A549 (cell line): Measurements from ENCODE around the gene CDK5RAP2. TPM values are rescaled to one million over a fixed set of nuclear protein-coding genes. Genes with fewer than 3 reads are reported as not detected.

Experiments used
- ATAC-seq, 2 experiments: fragments of 200-7000 bp in 1 of 2; fragments of >200 bp in 1 of 2; cut with Nextera tagmentation in 1 of 2; cut with Tn5 transposase in 1 of 2; 3 replicates each; pipeline versions ENCODE4 v1.8.0 to v1.9.1; 2018 to 2020; ENCODE audit warnings: mild to moderate bottlenecking in 1 of 2, moderate library complexity in 1 of 2
- CTCF ChIA-PET: fragments of 300-600 bp; sonication (Branson Sonifier 250); formaldehyde crosslinking; extraction: SDS; loops from one replicate; lab custom pipeline; 2021; ENCODE audit warnings: antibody characterized with exemption, inconsistent platforms; lab: Yijun Ruan, JAX
- POLR2A ChIA-PET: fragments of 350-600 bp; formaldehyde crosslinking; extraction: SDS; loops from one replicate; lab custom pipeline; 2021; ENCODE audit warnings: antibody characterized with exemption, inconsistent platforms; lab: Yijun Ruan, JAX
- DNase-seq, 2 experiments: peaks; one replicate each; pipeline versions ENCODE4 v3.0.0 to v3.0.0-alpha.2; 2011 to 2016; ENCODE audit warnings: low read depth in 1 of 2, low spot score in 1 of 2
- FAIRE-seq: peaks from 2 replicates; lab custom pipeline; 2011; peaks lifted over from hg19 to GRCh38; lab: Jason Lieb, UNC
- H3K27ac ChIP-seq, 2 experiments: fragments of >200 bp; sonication (Bioruptor Twin); formaldehyde crosslinking; 3 replicates each; pipeline ENCODE4 v1.5.1; 2016 to 2017
- H3K4me1 ChIP-seq: fragments of >200 bp; sonication (Bioruptor Twin); formaldehyde crosslinking; 3 replicates; pipeline ENCODE4 v1.6.1; 2016
- H3K4me2 ChIP-seq: fragments of >200 bp; sonication (Bioruptor Twin); formaldehyde crosslinking; 3 replicates; pipeline ENCODE4 v1.6.1; 2016
- H3K4me3 ChIP-seq: fragments of >200 bp; sonication (Bioruptor Twin); formaldehyde crosslinking; 3 replicates; pipeline ENCODE4 v1.5.1; 2016
- H3K9me3 ChIP-seq: fragments of >200 bp; sonication (Bioruptor Twin); formaldehyde crosslinking; 3 replicates; pipeline ENCODE4 v1.6.1; 2016
- CBX8 ChIP-seq: fragments of 200-600 bp; sonication (generic); IDR thresholded peaks from 2 replicates; pipeline ENCODE4 v1.6.1; 2016
- EHMT2 ChIP-seq: fragments of 200-600 bp; sonication (generic); IDR thresholded peaks from 2 replicates; pipeline ENCODE4 v1.6.1; 2016; ENCODE audit warnings: antibody characterized with exemption, low read depth, mild to moderate bottlenecking, moderate library complexity
- EP300 ChIP-seq, 2 experiments: fragments of >200 bp; sonication (Bioruptor Twin); formaldehyde crosslinking; IDR thresholded peaks; 2 replicates in 1 of 2; 3 replicates in 1 of 2; pipeline ENCODE4 v1.6.1; 2016 to 2017
- FOXS1 ChIP-seq: fragments of 250-450 bp; sonication (Bioruptor Pico); IDR thresholded peaks from 2 replicates; pipeline ENCODE4 v1.5.0; 2020; ENCODE audit warnings: mild to moderate bottlenecking, moderate library complexity
- HDAC2 ChIP-seq: fragments of 200-600 bp; sonication (generic); IDR thresholded peaks from 2 replicates; pipeline ENCODE4 v1.6.1; 2016
- HEYL ChIP-seq: fragments of 250-450 bp; sonication (Bioruptor Pico); IDR thresholded peaks from 2 replicates; pipeline ENCODE4 v1.8.0; 2021; ENCODE audit warnings: mild to moderate bottlenecking, moderate library complexity
- HOXB5 ChIP-seq: fragments of 250-450 bp; sonication (Bioruptor Pico); IDR thresholded peaks from 2 replicates; pipeline ENCODE4 v1.5.0; 2020; ENCODE audit warnings: mild to moderate bottlenecking, moderate library complexity
- JUN ChIP-seq, 2 experiments: fragments of >200 bp; sonication (Bioruptor Twin); formaldehyde crosslinking; IDR thresholded peaks; 2 replicates in 1 of 2; 3 replicates in 1 of 2; pipeline ENCODE4 v1.6.1; 2016 to 2017
- MAFK ChIP-seq: fragments of 450-650 bp; IDR thresholded peaks from 2 replicates; pipeline ENCODE4 v1.6.1; 2014; ENCODE audit not compliant: partially characterized antibody
- MAZ ChIP-seq: fragments of 150-350 bp; IDR thresholded peaks from 2 replicates; pipeline ENCODE4 v1.6.1; 2014; ENCODE audit warnings: antibody characterized with exemption, low read depth, low read length, borderline replicate concordance
- PHF8 ChIP-seq: fragments of 200-600 bp; sonication (generic); IDR thresholded peaks from 2 replicates; pipeline ENCODE4 v1.6.1; 2016; ENCODE audit warnings: low read depth, mild to moderate bottlenecking, antibody characterized with exemption, moderate library complexity, borderline replicate concordance
- POLR2A ChIP-seq: IDR thresholded peaks from 2 replicates; pipeline ENCODE4 v1.6.1; 2012; ENCODE audit warnings: mild to moderate bottlenecking, low read length
- RAD21 ChIP-seq, 2 experiments: fragments of >200 bp in 1 of 2; sonication (Bioruptor Twin) in 1 of 2; formaldehyde crosslinking in 1 of 2; IDR thresholded peaks in 1 of 2; conservative IDR thresholded peaks in 1 of 2; 2 replicates in 1 of 2; 3 replicates in 1 of 2; pipeline ENCODE4 v1.6.1; 2012 to 2018; ENCODE audit warnings: inconsistent platforms in 1 of 2
- RARB ChIP-seq: fragments of 250-450 bp; sonication (Bioruptor Pico); IDR thresholded peaks from 2 replicates; pipeline ENCODE4 v1.8.0; 2021; ENCODE audit warnings: mild to moderate bottlenecking, moderate library complexity
- TP53 ChIP-seq: fragments of 250-450 bp; sonication (Bioruptor Pico); IDR thresholded peaks from 2 replicates; pipeline ENCODE4 v1.5.0; 2021; ENCODE audit warnings: mild to moderate bottlenecking, moderate library complexity
- WGBS: methylation state at CpG from one replicate; pipeline ENCODE4 v1.1.6; 2017; ENCODE audit errors: missing lambda C conversion rate; 5-methylcytosine and 5-hydroxymethylcytosine counted together
- polyA plus RNA-seq, 4 experiments: library from polyadenylated mRNA; depleted of rRNA in 3 of 4; stranded (reverse); fragments of >200 nt; fragmentation: RNase III in 1 of 4; extraction: RNeasy Plus Mini Kit Qiagen cat#74134 plus additional on column Dnase treatment in 1 of 4; gene quantifications; 2 replicates in 3 of 4; 3 replicates in 1 of 4; pipeline ENCODE4 v1.2.3, GENCODE V29; 2011 to 2017
- TF ChIP-seq, protein P1 (sequence below): fragments of 250-450 bp; sonication (Bioruptor Pico); IDR thresholded peaks from 2 replicates; pipeline ENCODE4 v1.5.0; 2021; ENCODE audit warnings: mild to moderate bottlenecking, moderate library complexity, borderline replicate concordance
- TF ChIP-seq, protein P2 (sequence below): IDR thresholded peaks from 2 replicates; pipeline ENCODE4 v1.6.1; 2012; ENCODE audit warnings: low read depth, borderline replicate concordance
- TF ChIP-seq, protein P3 (sequence below): IDR thresholded peaks from 2 replicates; pipeline ENCODE4 v1.6.1; 2012
- TF ChIP-seq, protein P4 (sequence below): fragments of 150-350 bp; IDR thresholded peaks from 2 replicates; pipeline ENCODE4 v1.6.1; 2014; ENCODE audit warnings: low read depth, mild to moderate bottlenecking, low read length

Gene CDK5RAP2
- polyA plus RNA-seq, 2 of the 4 experiments (the other 2 are of a cell fraction): 29.1 to 44.6 TPM

DNA sequence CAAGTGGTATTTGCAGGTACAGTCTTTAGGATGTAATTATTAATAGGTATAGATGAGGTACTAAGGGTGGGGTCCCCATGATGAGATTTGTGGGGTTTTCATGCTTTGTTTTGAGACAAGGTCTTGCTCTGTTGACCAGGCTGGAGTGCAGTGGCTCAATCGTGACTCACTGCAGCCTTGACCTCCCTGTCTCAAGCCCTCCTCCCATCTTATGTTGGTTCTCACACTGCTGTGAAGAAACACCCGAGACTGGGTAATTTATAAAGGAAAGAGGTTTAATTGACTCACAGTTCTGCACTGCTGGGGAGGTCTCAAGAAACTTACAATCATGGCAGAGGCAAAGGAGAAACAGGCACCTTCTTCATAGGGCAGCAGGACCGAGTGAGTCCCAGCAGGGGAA, 217.5 kb downstream of the CDK5RAP2 start:
- WGBS: 34% methylated on average over 3 of the region's 3 CpGs
- Histone ChIP-seq H3K4me2 (no peak overlapping the region), H3K4me3 (no peak overlapping the region), H3K27ac (no peak overlapping the region; a peak in 1 of 6 replicates), H3K4me1 (peaks cover 13% of the 10 kb centered on the region; the same call in 2 of the 3 replicates), H3K9me3 (no peaks in the 10 kb centered on the region)
- FAIRE-seq (no peak), DNase-seq (no peak), ATAC-seq (no peak)
- TF ChIP-seq JUN (IDR thresholded peaks at IDR 0.05): no peak
- no peak for TF ChIP-seq HEYL (CRISPR knock-in tag)
- TF ChIP-seq, protein P1, sequence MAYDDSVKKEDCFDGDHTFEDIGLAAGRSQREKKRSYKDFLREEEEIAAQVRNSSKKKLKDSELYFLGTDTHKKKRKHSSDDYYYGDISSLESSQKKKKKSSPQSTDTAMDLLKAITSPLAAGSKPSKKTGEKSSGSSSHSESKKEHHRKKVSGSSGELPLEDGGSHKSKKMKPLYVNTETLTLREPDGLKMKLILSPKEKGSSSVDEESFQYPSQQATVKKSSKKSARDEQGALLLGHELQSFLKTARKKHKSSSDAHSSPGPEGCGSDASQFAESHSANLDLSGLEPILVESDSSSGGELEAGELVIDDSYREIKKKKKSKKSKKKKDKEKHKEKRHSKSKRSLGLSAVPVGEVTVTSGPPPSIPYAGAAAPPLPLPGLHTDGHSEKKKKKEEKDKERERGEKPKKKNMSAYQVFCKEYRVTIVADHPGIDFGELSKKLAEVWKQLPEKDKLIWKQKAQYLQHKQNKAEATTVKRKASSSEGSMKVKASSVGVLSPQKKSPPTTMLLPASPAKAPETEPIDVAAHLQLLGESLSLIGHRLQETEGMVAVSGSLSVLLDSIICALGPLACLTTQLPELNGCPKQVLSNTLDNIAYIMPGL (CRISPR knock-in tag): no peak
- no peak for TF ChIP-seq MAFK
- TF ChIP-seq HOXB5 (CRISPR knock-in tag): no peak
- TF ChIP-seq MAZ: no peak
- TF ChIP-seq PHF8: no peak
- no peak for TF ChIP-seq EP300 (IDR thresholded peaks at IDR 0.05)
- TF ChIP-seq HDAC2: no peak
- TF ChIP-seq, protein P2, sequence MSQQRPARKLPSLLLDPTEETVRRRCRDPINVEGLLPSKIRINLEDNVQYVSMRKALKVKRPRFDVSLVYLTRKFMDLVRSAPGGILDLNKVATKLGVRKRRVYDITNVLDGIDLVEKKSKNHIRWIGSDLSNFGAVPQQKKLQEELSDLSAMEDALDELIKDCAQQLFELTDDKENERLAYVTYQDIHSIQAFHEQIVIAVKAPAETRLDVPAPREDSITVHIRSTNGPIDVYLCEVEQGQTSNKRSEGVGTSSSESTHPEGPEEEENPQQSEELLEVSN: no peak
- POLR2A ChIA-PET: no interaction called here
- CTCF ChIA-PET: interaction anchor here (1.3 kb wide), 1 partner anchor 115 kb away, joined by 3 read pairs; no protein-coding TSS in a partner anchor

DNA sequence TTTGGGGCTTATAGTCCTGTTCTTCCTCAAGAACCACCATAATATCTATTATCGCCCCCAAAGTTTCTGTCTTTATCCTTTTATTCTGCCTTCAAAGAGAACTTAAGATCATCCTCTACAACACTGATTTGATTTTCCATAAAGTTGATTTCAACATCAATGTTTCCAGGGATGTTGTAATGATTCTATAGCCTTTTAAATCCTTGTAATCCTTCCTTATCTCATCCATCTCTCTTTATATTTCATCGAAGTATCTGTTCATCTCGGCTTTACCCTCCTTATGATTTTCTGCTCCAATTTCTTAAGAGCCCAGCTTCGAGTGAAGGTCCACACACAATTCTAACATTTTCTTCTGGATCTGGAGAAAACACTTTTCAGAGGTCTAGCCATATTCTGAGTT, 218.4 kb downstream of the CDK5RAP2 start:
- FAIRE-seq: no peak
- WGBS: 65% methylated on average over 4 of the region's 4 CpGs
- no peaks in the 10 kb centered on the region for H3K9me3 ChIP-seq
- H3K4me2 ChIP-seq: no peak overlapping the region
- DNase-seq: no peak
- H3K27ac ChIP-seq: no peak overlapping the region
- no peak for ATAC-seq
- H3K4me1 ChIP-seq: peaks cover 8% of the 10 kb centered on the region; the same call in 1 of the 3 replicates
- ChIA-PET CTCF (no interaction called here), POLR2A (no interaction called here)
- no peak overlapping the region for H3K4me3 ChIP-seq
- TF ChIP-seq POLR2A (no peak), RAD21 (conservative IDR thresholded peaks at IDR 0.05 in 1 of 2, IDR thresholded peaks at IDR 0.05 in 1 of 2) (no peak), JUN (IDR thresholded peaks at IDR 0.05) (no peak), TP53 (CRISPR knock-in tag) (no peak), FOXS1 (CRISPR knock-in tag) (no peak)

DNA sequence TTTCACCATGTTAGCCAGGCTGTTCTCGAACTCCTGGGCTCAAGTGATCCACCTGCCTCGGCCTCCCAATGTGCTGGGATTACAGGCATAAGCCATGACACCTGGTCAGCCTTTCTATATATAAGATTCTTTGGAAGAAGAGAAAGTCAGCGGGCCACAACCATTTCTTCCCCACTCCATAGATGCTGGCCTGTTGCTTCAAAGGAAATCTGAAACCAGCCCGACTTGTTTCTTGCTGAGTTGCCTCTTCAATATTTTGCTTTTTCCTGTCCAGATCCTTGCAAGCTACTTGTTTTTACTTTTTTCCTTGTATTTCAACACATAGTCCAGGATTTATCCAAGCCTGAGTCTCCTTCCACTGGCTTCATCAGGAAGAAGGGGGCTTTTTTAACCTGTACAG, 219.5 kb downstream of the CDK5RAP2 start:
- 77% methylated on average over 4 of the region's 4 CpGs for WGBS

More for the DNA sequence above, 219.5 kb downstream of the CDK5RAP2 start:
- FAIRE-seq: no peak
- POLR2A ChIA-PET: no interaction called here
- no peak for TF ChIP-seq RARB
- TF ChIP-seq, protein P3, sequence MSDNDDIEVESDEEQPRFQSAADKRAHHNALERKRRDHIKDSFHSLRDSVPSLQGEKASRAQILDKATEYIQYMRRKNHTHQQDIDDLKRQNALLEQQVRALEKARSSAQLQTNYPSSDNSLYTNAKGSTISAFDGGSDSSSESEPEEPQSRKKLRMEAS: no peak
- TF ChIP-seq, protein P1 (CRISPR knock-in tag): no peak
- TF ChIP-seq, protein P4, sequence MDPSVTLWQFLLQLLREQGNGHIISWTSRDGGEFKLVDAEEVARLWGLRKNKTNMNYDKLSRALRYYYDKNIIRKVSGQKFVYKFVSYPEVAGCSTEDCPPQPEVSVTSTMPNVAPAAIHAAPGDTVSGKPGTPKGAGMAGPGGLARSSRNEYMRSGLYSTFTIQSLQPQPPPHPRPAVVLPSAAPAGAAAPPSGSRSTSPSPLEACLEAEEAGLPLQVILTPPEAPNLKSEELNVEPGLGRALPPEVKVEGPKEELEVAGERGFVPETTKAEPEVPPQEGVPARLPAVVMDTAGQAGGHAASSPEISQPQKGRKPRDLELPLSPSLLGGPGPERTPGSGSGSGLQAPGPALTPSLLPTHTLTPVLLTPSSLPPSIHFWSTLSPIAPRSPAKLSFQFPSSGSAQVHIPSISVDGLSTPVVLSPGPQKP: no peak
- TF ChIP-seq CBX8: no peak
- no peak for TF ChIP-seq EHMT2
- no peak for TF ChIP-seq MAFK
- TF ChIP-seq, all 56 proteins: peak for 0
- no peak overlapping the region for H3K27ac ChIP-seq
- ATAC-seq: no peak
- no peaks in the 10 kb centered on the region for H3K9me3 ChIP-seq
- H3K4me2 ChIP-seq: no peak overlapping the region
- CTCF ChIA-PET: interaction anchor here (1.3 to 1.6 kb wide), 2 partner anchors 117 to 391 kb away, joined by 3 to 6 read pairs; no protein-coding TSS in a partner anchor
- no peaks in the 10 kb centered on the region; the same call in 2 of the 3 replicates for H3K4me1 ChIP-seq
- no peak for DNase-seq
- H3K4me3 ChIP-seq: no peak overlapping the region
